ENCODE data around the gene SUPT3H.

SUPT3H gene

GRCh38 chr6:44826025-44826676, 551.6 kb downstream of the SUPT3H start:
- Histone ChIP-seq H3K27me3 (ENCODE audit: control insufficient read depth in 1 of 2, insufficient read depth in 2 of 2, low read length in 2 of 2) (no peaks in the 10 kb centered on the region), H3K4me1 (ENCODE audit: control insufficient read depth, insufficient read depth, low read length) (no peaks in the 10 kb centered on the region), H3K9me3 (ENCODE audit: control insufficient read depth in 2 of 2, low read length in 2 of 2) (no peaks in the 10 kb centered on the region), H3K9ac (ENCODE audit: low read length in 2 of 2) (no peak overlapping the region), H3K27ac (ENCODE audit: low read length) (no peak overlapping the region), H3K36me3 (ENCODE audit: control insufficient read depth in 2 of 2, insufficient read depth in 2 of 2, low read length in 2 of 2) (no peaks in the 10 kb centered on the region), H3K4me3 (ENCODE audit: low read length in 2 of 2) (no peak overlapping the region)

GRCh38 chr6:44825273-44825672, 552.5 kb downstream of the SUPT3H start:
- H3K4me3 ChIP-seq (ENCODE audit: low read length in 2 of 2): no peak overlapping the region
- no peaks in the 10 kb centered on the region for H3K27me3 ChIP-seq (ENCODE audit: control insufficient read depth in 1 of 2, insufficient read depth in 2 of 2, low read length in 2 of 2)
- H3K36me3 ChIP-seq (ENCODE audit: control insufficient read depth in 2 of 2, insufficient read depth in 2 of 2, low read length in 2 of 2): no peaks in the 10 kb centered on the region
- no peak overlapping the region for H3K27ac ChIP-seq (ENCODE audit: low read length)
- H3K9ac ChIP-seq (ENCODE audit: low read length in 2 of 2): no peak overlapping the region
- no peaks in the 10 kb centered on the region for H3K9me3 ChIP-seq (ENCODE audit: control insufficient read depth in 2 of 2, low read length in 2 of 2)
- H3K4me1 ChIP-seq (ENCODE audit: control insufficient read depth, insufficient read depth, low read length): no peaks in the 10 kb centered on the region

GRCh38 chr6:44824567-44824966, 553.2 kb downstream of the SUPT3H start:
- Histone ChIP-seq H3K36me3 (ENCODE audit: control insufficient read depth in 2 of 2, insufficient read depth in 2 of 2, low read length in 2 of 2) (no peaks in the 10 kb centered on the region), H3K27me3 (ENCODE audit: control insufficient read depth in 1 of 2, insufficient read depth in 2 of 2, low read length in 2 of 2) (no peaks in the 10 kb centered on the region), H3K4me1 (ENCODE audit: control insufficient read depth, insufficient read depth, low read length) (no peaks in the 10 kb centered on the region), H3K9ac (ENCODE audit: low read length in 2 of 2) (no peak overlapping the region), H3K9me3 (ENCODE audit: control insufficient read depth in 2 of 2, low read length in 2 of 2) (no peaks in the 10 kb centered on the region), H3K27ac (ENCODE audit: low read length) (no peak overlapping the region), H3K4me3 (ENCODE audit: low read length in 2 of 2) (no peak overlapping the region)

GRCh38 chr6:44820759-44821158, 557.0 kb downstream of the SUPT3H start:
- Histone ChIP-seq H3K27me3 (ENCODE audit: control insufficient read depth in 1 of 2, insufficient read depth in 2 of 2, low read length in 2 of 2) (no peaks in the 10 kb centered on the region), H3K4me1 (ENCODE audit: control insufficient read depth, insufficient read depth, low read length) (no peaks in the 10 kb centered on the region), H3K36me3 (ENCODE audit: control insufficient read depth in 2 of 2, insufficient read depth in 2 of 2, low read length in 2 of 2) (no peaks in the 10 kb centered on the region), H3K27ac (ENCODE audit: low read length) (no peak overlapping the region), H3K9ac (ENCODE audit: low read length in 2 of 2) (no peak overlapping the region), H3K4me3 (ENCODE audit: low read length in 2 of 2) (no peak overlapping the region), H3K9me3 (ENCODE audit: control insufficient read depth in 2 of 2, low read length in 2 of 2) (no peaks in the 10 kb centered on the region)

GRCh38 chr6:44820321-44820720, 557.4 kb downstream of the SUPT3H start:
- no peaks in the 10 kb centered on the region for H3K4me1 ChIP-seq (ENCODE audit: control insufficient read depth, insufficient read depth, low read length)
- H3K9ac ChIP-seq (ENCODE audit: low read length in 2 of 2): no peak overlapping the region
- H3K4me3 ChIP-seq (ENCODE audit: low read length in 2 of 2): no peak overlapping the region
- H3K27ac ChIP-seq (ENCODE audit: low read length): no peak overlapping the region
- no peaks in the 10 kb centered on the region for H3K27me3 ChIP-seq (ENCODE audit: control insufficient read depth in 1 of 2, insufficient read depth in 2 of 2, low read length in 2 of 2)
- H3K9me3 ChIP-seq (ENCODE audit: control insufficient read depth in 2 of 2, low read length in 2 of 2): no peaks in the 10 kb centered on the region
- H3K36me3 ChIP-seq (ENCODE audit: control insufficient read depth in 2 of 2, insufficient read depth in 2 of 2, low read length in 2 of 2): no peaks in the 10 kb centered on the region

GRCh38 chr6:44811456-44811855, 566.3 kb downstream of the SUPT3H start:
- Histone ChIP-seq H3K4me3 (ENCODE audit: low read length in 2 of 2) (no peak overlapping the region), H3K27ac (ENCODE audit: low read length) (no peak overlapping the region), H3K4me1 (ENCODE audit: control insufficient read depth, insufficient read depth, low read length) (no peaks in the 10 kb centered on the region), H3K9me3 (ENCODE audit: control insufficient read depth in 2 of 2, low read length in 2 of 2) (no peaks in the 10 kb centered on the region), H3K9ac (ENCODE audit: low read length in 2 of 2) (no peak overlapping the region), H3K27me3 (ENCODE audit: control insufficient read depth in 1 of 2, insufficient read depth in 2 of 2, low read length in 2 of 2) (no peaks in the 10 kb centered on the region), H3K36me3 (ENCODE audit: control insufficient read depth in 2 of 2, insufficient read depth in 2 of 2, low read length in 2 of 2) (no peaks in the 10 kb centered on the region)

- no peaks in the 10 kb centered on the region for H3K27me3 ChIP-seq (ENCODE audit: control insufficient read depth in 1 of 2, insufficient read depth in 2 of 2, low read length in 2 of 2)
- H3K9me3 ChIP-seq (ENCODE audit: control insufficient read depth in 2 of 2, low read length in 2 of 2): no peaks in the 10 kb centered on the region
- no peak overlapping the region for H3K4me3 ChIP-seq (ENCODE audit: low read length in 2 of 2)
- no peak overlapping the region for H3K9ac ChIP-seq (ENCODE audit: low read length in 2 of 2)
- no peak overlapping the region for H3K27ac ChIP-seq (ENCODE audit: low read length)
- H3K36me3 ChIP-seq (ENCODE audit: control insufficient read depth in 2 of 2, insufficient read depth in 2 of 2, low read length in 2 of 2): no peaks in the 10 kb centered on the region
- no peaks in the 10 kb centered on the region for H3K4me1 ChIP-seq (ENCODE audit: control insufficient read depth, insufficient read depth, low read length)
Observed at GRCh38 chr6:44809258-44809657, 568.5 kb downstream of the SUPT3H start.

- Histone ChIP-seq H3K9ac (ENCODE audit: low read length in 2 of 2) (no peak overlapping the region), H3K36me3 (ENCODE audit: control insufficient read depth in 2 of 2, insufficient read depth in 2 of 2, low read length in 2 of 2) (no peaks in the 10 kb centered on the region), H3K27me3 (ENCODE audit: control insufficient read depth in 1 of 2, insufficient read depth in 2 of 2, low read length in 2 of 2) (no peaks in the 10 kb centered on the region), H3K9me3 (ENCODE audit: control insufficient read depth in 2 of 2, low read length in 2 of 2) (no peaks in the 10 kb centered on the region), H3K4me1 (ENCODE audit: control insufficient read depth, insufficient read depth, low read length) (no peaks in the 10 kb centered on the region), H3K4me3 (ENCODE audit: low read length in 2 of 2) (no peak overlapping the region), H3K27ac (ENCODE audit: low read length) (no peak overlapping the region)
Observed at GRCh38 chr6:44808148-44808547, 569.6 kb downstream of the SUPT3H start.

- no peak overlapping the region for H3K4me3 ChIP-seq (ENCODE audit: low read length in 2 of 2)
- H3K36me3 ChIP-seq (ENCODE audit: control insufficient read depth in 2 of 2, insufficient read depth in 2 of 2, low read length in 2 of 2): no peaks in the 10 kb centered on the region
- H3K27me3 ChIP-seq (ENCODE audit: control insufficient read depth in 1 of 2, insufficient read depth in 2 of 2, low read length in 2 of 2): no peaks in the 10 kb centered on the region
- H3K9ac ChIP-seq (ENCODE audit: low read length in 2 of 2): no peak overlapping the region
- no peaks in the 10 kb centered on the region for H3K4me1 ChIP-seq (ENCODE audit: control insufficient read depth, insufficient read depth, low read length)
- no peaks in the 10 kb centered on the region for H3K9me3 ChIP-seq (ENCODE audit: control insufficient read depth in 2 of 2, low read length in 2 of 2)
- H3K27ac ChIP-seq (ENCODE audit: low read length): no peak overlapping the region
Observed at GRCh38 chr6:44806656-44807055, 571.1 kb downstream of the SUPT3H start.

GRCh38 chr6:44805238-44805846, 572.4 kb downstream of the SUPT3H start:
- no peak overlapping the region for H3K4me3 ChIP-seq (ENCODE audit: low read length in 2 of 2)
- no peak overlapping the region for H3K27ac ChIP-seq (ENCODE audit: low read length)
- no peak overlapping the region for H3K9ac ChIP-seq (ENCODE audit: low read length in 2 of 2)
- H3K9me3 ChIP-seq (ENCODE audit: control insufficient read depth in 2 of 2, low read length in 2 of 2): no peaks in the 10 kb centered on the region
- no peaks in the 10 kb centered on the region for H3K4me1 ChIP-seq (ENCODE audit: control insufficient read depth, insufficient read depth, low read length)
- H3K27me3 ChIP-seq (ENCODE audit: control insufficient read depth in 1 of 2, insufficient read depth in 2 of 2, low read length in 2 of 2): no peaks in the 10 kb centered on the region
- H3K36me3 ChIP-seq (ENCODE audit: control insufficient read depth in 2 of 2, insufficient read depth in 2 of 2, low read length in 2 of 2): no peaks in the 10 kb centered on the region

GRCh38 chr6:44804546-44805159, 573.1 kb downstream of the SUPT3H start:
- no peak overlapping the region for H3K27ac ChIP-seq (ENCODE audit: low read length)
- no peaks in the 10 kb centered on the region for H3K27me3 ChIP-seq (ENCODE audit: control insufficient read depth in 1 of 2, insufficient read depth in 2 of 2, low read length in 2 of 2)
- H3K36me3 ChIP-seq (ENCODE audit: control insufficient read depth in 2 of 2, insufficient read depth in 2 of 2, low read length in 2 of 2): no peaks in the 10 kb centered on the region
- no peaks in the 10 kb centered on the region for H3K9me3 ChIP-seq (ENCODE audit: control insufficient read depth in 2 of 2, low read length in 2 of 2)
- no peak overlapping the region for H3K9ac ChIP-seq (ENCODE audit: low read length in 2 of 2)
- no peak overlapping the region for H3K4me3 ChIP-seq (ENCODE audit: low read length in 2 of 2)
- no peaks in the 10 kb centered on the region for H3K4me1 ChIP-seq (ENCODE audit: control insufficient read depth, insufficient read depth, low read length)
